Thyroid gland (tissue), 4 donors: ENCODE data around the gene CHST7. TPM values are rescaled to one million over a fixed set of nuclear protein-coding genes. Genes with fewer than 3 reads are reported as not detected.

Experiments used
- DNase-seq, 2 donors: peaks; one replicate each; pipeline ENCODE4 v3.0.0-alpha.2; 2019
- H3K27ac ChIP-seq, 3 donors: fragments of 200-600 bp; sonication (generic); 1 replicate in 2 of 3; 2 replicates in 1 of 3; pipeline ENCODE4 v1.5.1; 2016 to 2019; ENCODE audit warnings: mild to moderate bottlenecking in 1 of 3, moderate library complexity in 1 of 3
- H3K27me3 ChIP-seq: fragments of 200-600 bp; sonication (generic); one replicate; pipeline ENCODE4 v1.5.1; 2019
- H3K36me3 ChIP-seq, 2 donors: fragments of 200-600 bp; sonication (generic); one replicate each; pipeline ENCODE4 v1.5.1; 2016 to 2019
- H3K4me1 ChIP-seq, 2 donors: fragments of 200-600 bp; sonication (generic); one replicate each; pipeline ENCODE4 v1.5.1; 2017 to 2019
- H3K4me3 ChIP-seq, 3 donors: fragments of 200-600 bp; sonication (generic); replicated peaks in 1 of 3; 1 replicate in 2 of 3; 2 replicates in 1 of 3; pipeline ENCODE4 v1.5.1; 2016; ENCODE audit warnings: mild to moderate bottlenecking in 1 of 3
- H3K9me3 ChIP-seq: fragments of 200-600 bp; sonication (generic); one replicate; pipeline ENCODE4 v1.5.1; 2017
- POLR2A ChIP-seq, 2 donors: fragments of 450-650 bp; IDR thresholded peaks; one replicate each; pipeline ENCODE4 v1.6.1; 2017; ENCODE audit warnings: antibody characterized with exemption in 2 of 2, mild to moderate bottlenecking in 2 of 2, moderate library complexity in 1 of 2
- WGBS, 2 donors: methylation state at CpG; one replicate each; pipeline ENCODE4 v1.1.5; 2017; 5-methylcytosine and 5-hydroxymethylcytosine counted together
- intact Hi-C: fragments of 100-400 bp; cut with DNase I; formaldehyde crosslinking; loops from one replicate; pipeline ENCODE4 v1.15.1; 2023
- total RNA-seq, 4 donors: library from RNA; depleted of rRNA; stranded (reverse); fragments of >200 nt; gene quantifications; one replicate each; pipeline ENCODE4 v1.2.3, GENCODE V29; 2016
- TF ChIP-seq, protein P1 (sequence below), 6 experiments: fragments of 200-600 bp in 3 of 6; fragments of 450-650 bp in 3 of 6; sonication (generic) in 3 of 6; IDR thresholded peaks; one replicate each; pipeline ENCODE4 v1.5.1; 2016 to 2019; ENCODE audit warnings: antibody characterized with exemption in 6 of 6, mild to moderate bottlenecking in 2 of 6, inconsistent platforms in 1 of 6, moderate library complexity in 1 of 6

The CHST7 gene
- total RNA-seq, 4 donors from 2014 or later = 9.0 to 28.5 (median 20.4) TPM

GRCh38 chrX:46553935-46554334 lies 19.6 kb upstream of the CHST7 start:
- Histone ChIP-seq H3K27ac (no peak overlapping the region), H3K4me1 (peaks cover 0 to 3% of the 10 kb centered on the region in 2 donors), H3K27me3 (no peaks in the 10 kb centered on the region), H3K36me3 (no peaks in the 10 kb centered on the region), H3K9me3 (no peaks in the 10 kb centered on the region), H3K4me3 (no peak overlapping the region)
- 55 to 58% methylated on average over 5 of the region's 5 CpGs for WGBS, 2 donors
- DNase-seq = peak; percentile 58 to 69
- intact Hi-C loops = no loop called here
- no peak for TF ChIP-seq POLR2A (IDR thresholded peaks at IDR 0.05)
- TF ChIP-seq, protein P1, sequence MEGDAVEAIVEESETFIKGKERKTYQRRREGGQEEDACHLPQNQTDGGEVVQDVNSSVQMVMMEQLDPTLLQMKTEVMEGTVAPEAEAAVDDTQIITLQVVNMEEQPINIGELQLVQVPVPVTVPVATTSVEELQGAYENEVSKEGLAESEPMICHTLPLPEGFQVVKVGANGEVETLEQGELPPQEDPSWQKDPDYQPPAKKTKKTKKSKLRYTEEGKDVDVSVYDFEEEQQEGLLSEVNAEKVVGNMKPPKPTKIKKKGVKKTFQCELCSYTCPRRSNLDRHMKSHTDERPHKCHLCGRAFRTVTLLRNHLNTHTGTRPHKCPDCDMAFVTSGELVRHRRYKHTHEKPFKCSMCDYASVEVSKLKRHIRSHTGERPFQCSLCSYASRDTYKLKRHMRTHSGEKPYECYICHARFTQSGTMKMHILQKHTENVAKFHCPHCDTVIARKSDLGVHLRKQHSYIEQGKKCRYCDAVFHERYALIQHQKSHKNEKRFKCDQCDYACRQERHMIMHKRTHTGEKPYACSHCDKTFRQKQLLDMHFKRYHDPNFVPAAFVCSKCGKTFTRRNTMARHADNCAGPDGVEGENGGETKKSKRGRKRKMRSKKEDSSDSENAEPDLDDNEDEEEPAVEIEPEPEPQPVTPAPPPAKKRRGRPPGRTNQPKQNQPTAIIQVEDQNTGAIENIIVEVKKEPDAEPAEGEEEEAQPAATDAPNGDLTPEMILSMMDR (IDR thresholded peaks at IDR 0.05) = no peak

GRCh38 chrX:46554942-46555341 lies 18.6 kb upstream of the CHST7 start:
- TF ChIP-seq, protein P1 (IDR thresholded peaks at IDR 0.05) = peak in 4 of 6 experiments; percentile 4 to 37 (median 28)
- TF ChIP-seq POLR2A (IDR thresholded peaks at IDR 0.05) = no peak
- intact Hi-C loops = no loop called here
- Histone ChIP-seq H3K4me1 (peaks cover 0 to 3% of the 10 kb centered on the region in 2 donors), H3K27ac (no peak overlapping the region), H3K9me3 (no peaks in the 10 kb centered on the region), H3K27me3 (no peaks in the 10 kb centered on the region), H3K36me3 (no peaks in the 10 kb centered on the region), H3K4me3 (no peak overlapping the region)
- WGBS, 2 donors = 68 to 72% methylated on average over 2 of the region's 2 CpGs
- no peak for DNase-seq

DNA sequence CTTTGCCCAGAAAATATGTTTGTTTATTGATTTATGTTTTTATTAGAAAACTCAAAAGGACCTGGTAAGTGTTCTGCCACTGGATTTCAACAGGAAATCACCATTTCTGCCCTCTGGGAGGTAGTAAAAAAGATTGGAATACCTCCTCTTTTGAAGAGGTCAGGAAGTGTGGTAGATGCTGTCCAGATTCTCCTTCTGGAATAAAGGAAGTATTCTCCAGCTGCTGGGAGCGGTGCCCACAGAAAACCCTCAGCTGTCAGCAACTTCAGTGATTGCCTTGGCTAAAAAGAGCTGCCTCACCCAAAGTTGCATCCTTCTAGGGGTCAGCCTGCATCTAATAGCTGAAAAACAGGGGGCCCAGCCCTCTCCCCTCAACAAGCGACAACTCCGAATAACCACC lies 14.5 kb upstream of the CHST7 start:
- Histone ChIP-seq H3K27ac (no peak overlapping the region), H3K4me1 (peaks cover 7 to 8% of the 10 kb centered on the region in 2 donors), H3K36me3 (no peaks in the 10 kb centered on the region), H3K27me3 (no peaks in the 10 kb centered on the region), H3K9me3 (no peaks in the 10 kb centered on the region), H3K4me3 (no peak overlapping the region)
- intact Hi-C loops = no loop called here
- no peak for DNase-seq
- TF ChIP-seq POLR2A (IDR thresholded peaks at IDR 0.05) = no peak
- TF ChIP-seq, protein P1 (IDR thresholded peaks at IDR 0.05) = no peak
- 67 to 87% methylated on average over 1 to 3 of the region's 3 CpGs for WGBS, 2 donors

DNA sequence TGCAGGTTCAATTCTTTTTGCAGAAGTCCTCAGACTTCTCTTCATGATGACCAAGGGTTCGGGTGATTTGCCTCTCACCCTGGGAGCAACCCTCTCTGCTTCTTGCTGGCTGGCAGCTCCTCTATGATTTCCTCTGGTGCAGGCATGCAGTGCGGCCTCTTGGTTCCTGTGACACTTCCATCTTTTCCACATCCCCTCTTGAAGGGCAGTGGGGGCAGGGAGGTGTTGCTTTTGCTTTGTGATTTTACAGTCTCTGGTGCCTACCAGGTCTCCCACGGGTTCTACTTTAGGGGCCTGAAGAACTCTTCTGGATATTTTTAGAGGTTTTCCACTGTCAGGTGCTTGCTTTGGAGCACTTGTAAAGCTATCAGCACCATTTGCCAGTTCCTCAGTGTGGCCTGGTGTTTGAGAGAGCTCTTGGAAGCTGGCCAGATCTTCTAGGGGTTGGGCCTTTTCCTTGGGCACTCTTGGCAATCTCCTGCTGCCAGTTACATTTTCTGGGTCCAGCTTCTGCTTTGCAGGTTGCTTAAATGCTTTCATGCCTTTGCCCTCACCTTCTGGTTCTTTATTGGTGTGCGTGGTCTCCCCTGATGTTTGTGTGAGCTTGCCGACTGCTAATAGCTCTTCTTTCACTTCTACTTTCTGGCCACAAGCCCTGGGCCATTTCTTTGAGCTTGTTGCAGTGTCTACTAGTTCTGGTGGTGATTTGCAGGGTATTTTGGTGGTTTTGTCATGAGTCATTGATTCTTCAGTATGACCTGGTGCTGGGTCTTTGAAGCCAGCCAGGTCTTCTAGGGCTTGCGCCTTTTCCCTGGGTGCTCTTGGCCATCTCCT lies 11.5 kb upstream of the CHST7 start:
- Histone ChIP-seq H3K4me1 (peaks cover 7% of the 10 kb centered on the region in 2 donors), H3K36me3 (no peaks in the 10 kb centered on the region), H3K27ac (peak overlapping the region in 1 of 3 donors; percentile 36), H3K4me3 (no peak overlapping the region), H3K9me3 (no peaks in the 10 kb centered on the region), H3K27me3 (no peaks in the 10 kb centered on the region)
- 27 to 34% methylated on average over 6 of the region's 6 CpGs for WGBS, 2 donors
- intact Hi-C loops = no loop called here
- DNase-seq = peak; percentile 87 to 90
- no peak for TF ChIP-seq POLR2A (IDR thresholded peaks at IDR 0.05)
- TF ChIP-seq, protein P1 (IDR thresholded peaks at IDR 0.05) = no peak

DNA sequence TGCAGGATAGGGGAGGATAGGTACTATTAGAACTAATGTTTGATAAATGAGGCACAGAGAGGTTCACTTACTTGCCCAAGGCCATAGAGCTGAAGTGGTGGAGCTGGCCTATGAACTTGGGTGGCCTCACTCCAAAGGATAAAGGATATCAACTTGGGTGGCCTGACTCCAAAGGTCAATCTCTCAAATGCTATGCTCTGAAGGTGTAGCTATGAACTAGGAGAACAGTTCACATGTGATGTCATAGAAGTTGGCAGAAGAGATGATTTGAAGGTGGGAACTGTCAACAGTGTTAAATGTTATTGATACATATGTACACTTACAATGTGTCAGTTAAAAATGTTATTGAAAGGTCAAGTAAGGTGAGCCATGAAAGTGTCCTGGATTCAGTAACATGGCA lies 6.2 kb upstream of the CHST7 start:
- peaks cover 0 to 8% of the 10 kb centered on the region in 2 donors for H3K4me1 ChIP-seq
- H3K36me3 ChIP-seq = no peaks in the 10 kb centered on the region
- DNase-seq = no peak
- H3K4me3 ChIP-seq = no peak overlapping the region
- TF ChIP-seq, protein P1 (IDR thresholded peaks at IDR 0.05) = no peak
- no peak for TF ChIP-seq POLR2A (IDR thresholded peaks at IDR 0.05)
- H3K27me3 ChIP-seq = no peaks in the 10 kb centered on the region
- H3K27ac ChIP-seq = no peak overlapping the region
- no peaks in the 10 kb centered on the region for H3K9me3 ChIP-seq
- intact Hi-C loops = no loop called here
